Neuronal stem cell (in vitro differentiated cells): Measurements from ENCODE around the gene MAPKBP1.

Source experiments
- DNase-seq: peaks from one replicate; pipeline ENCODE4 v3.0.0-alpha.2; 2013; ENCODE audit warnings: low spot score
- H2AFZ ChIP-seq: one replicate; pipeline ENCODE4 v1.6.1; 2013; ENCODE audit warnings: mild to moderate bottlenecking, low read length, inconsistent platforms
- H2AK5ac ChIP-seq: 2 replicates; pipeline ENCODE4 v1.6.1; 2013; ENCODE audit warnings: low read depth, mild to moderate bottlenecking, inconsistent platforms, low read length, moderate library complexity, mixed read lengths
- H2BK120ac ChIP-seq: 2 replicates; pipeline ENCODE4 v1.6.1; 2013; ENCODE audit warnings: low read depth, mild to moderate bottlenecking, inconsistent platforms, low read length, moderate library complexity, mixed read lengths
- H2BK12ac ChIP-seq: one replicate; pipeline ENCODE4 v1.6.1; 2013; ENCODE audit warnings: low read length, inconsistent platforms
- H2BK15ac ChIP-seq: 2 replicates; pipeline ENCODE4 v1.6.1; 2013; ENCODE audit warnings: mild to moderate bottlenecking, low read length, inconsistent platforms, mixed read lengths
- H2BK5ac ChIP-seq: one replicate; pipeline ENCODE4 v1.6.1; 2013; ENCODE audit warnings: inconsistent platforms, mild to moderate bottlenecking, low read length, moderate library complexity
- H3K14ac ChIP-seq: one replicate; pipeline ENCODE4 v1.6.1; 2013; ENCODE audit warnings: low read length, inconsistent platforms
- H3K18ac ChIP-seq: 2 replicates; pipeline ENCODE4 v1.6.1; 2013; ENCODE audit warnings: low read length, inconsistent platforms
- H3K23ac ChIP-seq: 2 replicates; pipeline ENCODE4 v1.6.1; 2013; ENCODE audit warnings: low read depth, mild to moderate bottlenecking, mixed read lengths, low read length, inconsistent platforms; ENCODE audit not compliant: poor library complexity
- H3K27ac ChIP-seq: replicated peaks from 3 replicates; pipeline ENCODE4 v1.5.1; 2013; ENCODE audit warnings: low read length, inconsistent platforms
- H3K27me3 ChIP-seq, 3 experiments: 2 replicates each; pipeline ENCODE4 v1.6.1; 2013; ENCODE audit warnings: low read length in 3 of 3, mild to moderate bottlenecking in 2 of 3, inconsistent platforms in 1 of 3, low read depth in 1 of 3, mixed read lengths in 1 of 3, moderate library complexity in 1 of 3; ENCODE audit not compliant: control insufficient read depth in 3 of 3, insufficient read depth in 3 of 3
- H3K36me3 ChIP-seq, 2 donors: replicated peaks in 1 of 2; 2 replicates each; pipeline ENCODE4 v1.6.1; 2013; ENCODE audit warnings: low read length in 2 of 2; ENCODE audit not compliant: control insufficient read depth in 2 of 2, insufficient read depth in 2 of 2
- H3K4ac ChIP-seq: 2 replicates; pipeline ENCODE4 v1.6.1; 2013; ENCODE audit warnings: inconsistent platforms, mild to moderate bottlenecking, low read length, moderate library complexity
- H3K4me1 ChIP-seq, 2 donors: 1 replicate in 1 of 2; 2 replicates in 1 of 2; pipeline ENCODE4 v1.6.1; 2013; ENCODE audit warnings: low read length in 2 of 2, low read depth in 1 of 2; ENCODE audit not compliant: control insufficient read depth in 2 of 2, insufficient read depth in 1 of 2
- H3K4me2 ChIP-seq: one replicate; pipeline ENCODE4 v1.6.1; 2013; ENCODE audit warnings: mild to moderate bottlenecking, low read length, inconsistent platforms; ENCODE audit not compliant: insufficient read depth, poor library complexity, severe bottlenecking
- H3K4me3 ChIP-seq, 2 donors: 2 replicates each; pipeline ENCODE4 v1.5.1; 2013; ENCODE audit warnings: low read length in 2 of 2, mild to moderate bottlenecking in 2 of 2, inconsistent platforms in 1 of 2, moderate library complexity in 1 of 2
- H3K79me1 ChIP-seq: one replicate; pipeline ENCODE4 v1.6.1; 2013; ENCODE audit warnings: low read depth, mild to moderate bottlenecking, inconsistent platforms, low read length, moderate library complexity
- H3K9ac ChIP-seq: one replicate; pipeline ENCODE4 v1.6.1; 2013; ENCODE audit warnings: mild to moderate bottlenecking, low read depth, low read length, inconsistent platforms; ENCODE audit not compliant: poor library complexity
- H3K9me3 ChIP-seq, 2 donors: replicated peaks in 1 of 2; 2 replicates each; pipeline versions ENCODE3 to v1.6.1; 2013; ENCODE audit warnings: low read length in 2 of 2, mild to moderate bottlenecking in 2 of 2, inconsistent platforms in 1 of 2, low read depth in 1 of 2, mixed read lengths in 1 of 2, moderate library complexity in 1 of 2; ENCODE audit not compliant: control insufficient read depth in 2 of 2, insufficient read depth in 1 of 2
- H4K8ac ChIP-seq: one replicate; pipeline ENCODE4 v1.6.1; 2013; ENCODE audit warnings: low read depth, mild to moderate bottlenecking, inconsistent platforms, low read length, moderate library complexity
- H4K91ac ChIP-seq: one replicate; pipeline ENCODE4 v1.6.1; 2013; ENCODE audit warnings: low read length, low read depth, mild to moderate bottlenecking, inconsistent platforms; ENCODE audit not compliant: poor library complexity
- WGBS, 2 donors: extraction: QIAGEN DNeasy Blood & Tissue Kit; methylation state at CpG; one replicate each; pipeline ENCODE4 v1.1.7; 2013; ENCODE audit warnings: missing lambda C conversion rate in 2 of 2, mixed read lengths in 1 of 2; ENCODE audit not compliant: insufficient read length in 2 of 2, insufficient replicate concordance in 1 of 2; ENCODE audit errors: extremely low coverage in 2 of 2; 5-methylcytosine and 5-hydroxymethylcytosine counted together

The MAPKBP1 gene

GRCh38 chr15:41843571-41843970 lies 69.3 kb downstream of the MAPKBP1 start:
- no peak for DNase-seq
- Histone ChIP-seq H3K23ac (no peak overlapping the region), H2AK5ac (peak overlapping the region; percentile 3), H3K79me1 (peaks cover 5% of the 10 kb centered on the region), H3K9me3 (no peaks in the 10 kb centered on the region), H2BK12ac (no peak overlapping the region), H3K9ac (peak overlapping the region; percentile 32), H2BK15ac (no peak overlapping the region), H4K8ac (no peak overlapping the region), H2BK5ac (no peak overlapping the region), H3K27me3 (no peaks in the 10 kb centered on the region), H3K36me3 (peaks cover 26 to 45% of the 10 kb centered on the region in 2 donors), H3K4me1 (no peaks in the 10 kb centered on the region), H3K4me2 (no peak overlapping the region), H2BK120ac (no peak overlapping the region), H4K91ac (no peak overlapping the region), H3K4me3 (no peak overlapping the region), H2AFZ (no peak overlapping the region), H3K4ac (no peak overlapping the region), H3K14ac (no peak overlapping the region), H3K27ac (no peak overlapping the region), H3K18ac (no peak overlapping the region)
- WGBS, 2 donors: no CpG with 5 or more reads among the region's 10 CpGs

DNA sequence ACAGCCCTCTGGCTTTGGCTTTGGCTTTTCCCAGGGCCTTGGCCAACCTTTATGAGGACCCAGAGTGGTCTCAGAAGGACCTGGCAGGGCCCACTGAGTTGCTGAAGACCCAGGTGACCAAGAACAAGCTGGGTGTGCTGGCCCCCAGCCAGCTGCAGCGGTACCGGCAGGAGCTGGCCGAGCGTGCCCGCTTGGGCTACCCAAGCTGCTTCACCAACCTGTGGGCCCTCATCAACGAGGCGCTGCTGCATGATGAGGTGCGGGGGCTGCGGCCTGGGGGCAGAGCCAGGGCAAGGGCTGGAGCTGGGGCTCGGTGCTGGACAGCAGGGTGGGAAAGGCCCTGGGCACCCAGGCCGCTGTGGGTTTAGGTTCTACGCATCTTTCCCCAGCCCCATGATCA lies 70.5 kb downstream of the MAPKBP1 start:
- Histone ChIP-seq H3K9me3 (no peaks in the 10 kb centered on the region), H3K36me3 (peaks cover 26 to 48% of the 10 kb centered on the region in 2 donors), H3K27me3 (no peaks in the 10 kb centered on the region), H3K18ac (peak overlapping the region; percentile 53), H3K9ac (peak overlapping the region; percentile 17), H3K27ac (no peak overlapping the region), H3K4ac (no peak overlapping the region), H3K23ac (no peak overlapping the region), H2BK15ac (no peak overlapping the region), H3K4me3 (no peak overlapping the region), H3K4me1 (no peaks in the 10 kb centered on the region), H3K4me2 (no peak overlapping the region), H2AFZ (no peak overlapping the region), H2BK120ac (no peak overlapping the region), H4K8ac (peak overlapping the region; percentile 31), H2BK5ac (peak overlapping the region; percentile 79), H4K91ac (no peak overlapping the region), H2BK12ac (no peak overlapping the region), H2AK5ac (no peak overlapping the region), H3K14ac (peak overlapping the region; percentile 15), H3K79me1 (peaks cover 2% of the 10 kb centered on the region)
- no CpG with 5 or more reads among the region's 12 CpGs for WGBS, 2 donors
- DNase-seq: no peak

GRCh38 chr15:41847206-41847605 lies 72.9 kb downstream of the MAPKBP1 start:
- no CpG with 5 or more reads among the region's 14 CpGs for WGBS, 2 donors

DNA sequence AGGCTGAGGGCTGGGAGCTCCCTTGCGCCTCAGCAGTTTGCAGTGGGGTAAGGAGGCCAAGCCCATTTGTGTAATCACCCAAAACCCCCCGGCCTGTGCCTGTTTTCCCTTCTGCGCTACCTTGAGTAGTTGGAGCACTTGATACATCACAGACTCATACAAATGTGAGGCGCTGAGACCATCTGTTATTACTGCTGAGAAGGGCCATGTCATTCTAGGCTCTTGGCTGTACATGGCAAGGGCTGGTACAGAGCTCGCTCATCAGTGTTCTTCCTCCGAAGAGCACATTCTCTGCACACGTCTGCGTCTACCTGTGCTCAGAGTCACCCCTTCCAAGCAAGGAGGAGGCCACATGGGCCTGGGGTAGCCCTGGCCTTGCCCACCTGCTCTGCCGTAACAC lies 73.7 kb downstream of the MAPKBP1 start:
- no peak overlapping the region for H3K14ac ChIP-seq
- H3K18ac ChIP-seq: no peak overlapping the region

More at GRCh38 chr15:41847206-41847605, 72.9 kb downstream of the MAPKBP1 start:
- H2BK15ac ChIP-seq: no peak overlapping the region
- H3K4ac ChIP-seq: no peak overlapping the region
- H3K14ac ChIP-seq: peak overlapping the region; percentile 63
- H3K27ac ChIP-seq: no peak overlapping the region
- no peak overlapping the region for H2AFZ ChIP-seq
- H3K79me1 ChIP-seq: no peaks in the 10 kb centered on the region
- no peak overlapping the region for H3K4me2 ChIP-seq
- no peak overlapping the region for H2AK5ac ChIP-seq
- no peak overlapping the region for H3K18ac ChIP-seq
- H3K4me3 ChIP-seq: no peak overlapping the region
- DNase-seq: no peak
- H3K23ac ChIP-seq: no peak overlapping the region
- no peaks in the 10 kb centered on the region for H3K27me3 ChIP-seq
- H3K36me3 ChIP-seq: peaks cover 23 to 48% of the 10 kb centered on the region in 2 donors
- H3K9ac ChIP-seq: no peak overlapping the region
- H2BK120ac ChIP-seq: no peak overlapping the region
- H3K4me1 ChIP-seq: no peaks in the 10 kb centered on the region
- H2BK12ac ChIP-seq: no peak overlapping the region
- H4K91ac ChIP-seq: no peak overlapping the region
- H4K8ac ChIP-seq: no peak overlapping the region
- no peaks in the 10 kb centered on the region for H3K9me3 ChIP-seq
- no peak overlapping the region for H2BK5ac ChIP-seq

More for the DNA sequence above, 73.7 kb downstream of the MAPKBP1 start:
- Histone ChIP-seq H4K8ac (no peak overlapping the region), H2BK15ac (no peak overlapping the region), H3K4me1 (peaks cover 0 to 3% of the 10 kb centered on the region in 2 donors), H3K79me1 (no peaks in the 10 kb centered on the region), H3K4me2 (no peak overlapping the region), H3K27me3 (no peaks in the 10 kb centered on the region), H3K27ac (no peak overlapping the region), H4K91ac (no peak overlapping the region), H2BK120ac (no peak overlapping the region), H2BK5ac (no peak overlapping the region), H2BK12ac (no peak overlapping the region), H2AFZ (no peak overlapping the region), H3K4me3 (no peak overlapping the region), H3K36me3 (peaks cover 23 to 48% of the 10 kb centered on the region in 2 donors), H3K9ac (peak overlapping the region; percentile 12), H3K23ac (peak overlapping the region; percentile 27), H2AK5ac (no peak overlapping the region), H3K4ac (no peak overlapping the region), H3K9me3 (no peaks in the 10 kb centered on the region)
- no CpG with 5 or more reads among the region's 9 CpGs for WGBS, 2 donors
- no peak for DNase-seq
